ENCODE measurements around the gene AQP12B. TPM values are rescaled to one million over a fixed set of nuclear protein-coding genes. Genes with fewer than 3 reads are reported as not detected.
"Not testable (repeated sequence)": the region's sequence is repeated elsewhere in the genome, so short reads cannot be mapped to it uniquely, and the experiment has no call there.

Gene AQP12B
- total and polyA plus RNA-seq, 2 donors = not detected

GRCh38 chr2:240701736-240702639 is 19.3 kb upstream of the AQP12B start:
- Histone ChIP-seq H3K4me3 (ENCODE audit: low read depth, low read length) (no peak overlapping the region), H3K27ac (ENCODE audit: low read depth) (no peak overlapping the region), H3K4me1 (ENCODE audit: insufficient read depth) (no peaks in the 10 kb centered on the region), H3K36me3 (ENCODE audit: insufficient read depth) (no peaks in the 10 kb centered on the region)
- DNase-seq (ENCODE audit: extremely low spot score) = no peak
- WGBS = 89% methylated on average over 30 of the region's 30 CpGs

- Histone ChIP-seq H3K36me3 (ENCODE audit: insufficient read depth) (no peaks in the 10 kb centered on the region), H3K27ac (ENCODE audit: low read depth) (no peak overlapping the region), H3K4me3 (ENCODE audit: low read depth, low read length) (no peak overlapping the region), H3K4me1 (ENCODE audit: insufficient read depth) (no peaks in the 10 kb centered on the region)
- 91% methylated on average over 67 of the region's 67 CpGs for WGBS
- DNase-seq (ENCODE audit: extremely low spot score) = no peak
Measured at GRCh38 chr2:240701091-240701735, 18.5 kb upstream of the AQP12B start.

- DNase-seq (ENCODE audit: extremely low spot score); H3K36me3 ChIP-seq (ENCODE audit: insufficient read depth); H3K4me1 ChIP-seq (ENCODE audit: insufficient read depth); H3K4me3 ChIP-seq (ENCODE audit: low read depth, low read length); H3K27ac ChIP-seq (ENCODE audit: low read depth): not testable (repeated sequence)
- WGBS = 73% methylated on average over 19 of the region's 21 CpGs
Measured at GRCh38 chr2:240700616-240701015, 17.9 kb upstream of the AQP12B start.

- 28% methylated on average over 8 of the region's 8 CpGs for WGBS
- H3K36me3 ChIP-seq (ENCODE audit: insufficient read depth); H3K4me1 ChIP-seq (ENCODE audit: insufficient read depth); H3K27ac ChIP-seq (ENCODE audit: low read depth); H3K4me3 ChIP-seq (ENCODE audit: low read depth, low read length); DNase-seq (ENCODE audit: extremely low spot score): not testable (repeated sequence)
Measured at GRCh38 chr2:240699835-240700234, 17.1 kb upstream of the AQP12B start.

- not testable (repeated sequence) for H3K4me1 ChIP-seq (ENCODE audit: insufficient read depth); DNase-seq (ENCODE audit: extremely low spot score); H3K27ac ChIP-seq (ENCODE audit: low read depth); H3K4me3 ChIP-seq (ENCODE audit: low read depth, low read length); H3K36me3 ChIP-seq (ENCODE audit: insufficient read depth)
- 77% methylated on average over 6 of the region's 33 CpGs for WGBS
Measured at GRCh38 chr2:240698852-240699561, 16.3 kb upstream of the AQP12B start.

- DNase-seq (ENCODE audit: extremely low spot score); H3K4me3 ChIP-seq (ENCODE audit: low read depth, low read length); H3K4me1 ChIP-seq (ENCODE audit: insufficient read depth); H3K27ac ChIP-seq (ENCODE audit: low read depth); H3K36me3 ChIP-seq (ENCODE audit: insufficient read depth): not testable (repeated sequence)
- WGBS = 68% methylated on average over 5 of the region's 13 CpGs
Measured at GRCh38 chr2:240696469-240696868, 13.8 kb upstream of the AQP12B start.

GRCh38 chr2:240695593-240695992 is 12.9 kb upstream of the AQP12B start:
- H3K27ac ChIP-seq (ENCODE audit: low read depth); H3K36me3 ChIP-seq (ENCODE audit: insufficient read depth); H3K4me3 ChIP-seq (ENCODE audit: low read depth, low read length); H3K4me1 ChIP-seq (ENCODE audit: insufficient read depth); DNase-seq (ENCODE audit: extremely low spot score): not testable (repeated sequence)
- WGBS = no CpG with 5 or more reads among the region's 19 CpGs

GRCh38 chr2:240694304-240694703 is 11.6 kb upstream of the AQP12B start:
- WGBS = no CpG with 5 or more reads among the region's 12 CpGs
- DNase-seq (ENCODE audit: extremely low spot score); H3K4me1 ChIP-seq (ENCODE audit: insufficient read depth); H3K27ac ChIP-seq (ENCODE audit: low read depth); H3K36me3 ChIP-seq (ENCODE audit: insufficient read depth); H3K4me3 ChIP-seq (ENCODE audit: low read depth, low read length): not testable (repeated sequence)

- not testable (repeated sequence) for H3K4me1 ChIP-seq (ENCODE audit: insufficient read depth); DNase-seq (ENCODE audit: extremely low spot score); H3K27ac ChIP-seq (ENCODE audit: low read depth); H3K4me3 ChIP-seq (ENCODE audit: low read depth, low read length); H3K36me3 ChIP-seq (ENCODE audit: insufficient read depth)
- 80% methylated on average over 14 of the region's 34 CpGs for WGBS
Measured at GRCh38 chr2:240692583-240693561, 10.2 kb upstream of the AQP12B start.

- 90% methylated on average over 30 of the region's 37 CpGs for WGBS
- not testable (repeated sequence) for H3K27ac ChIP-seq (ENCODE audit: low read depth); H3K4me3 ChIP-seq (ENCODE audit: low read depth, low read length); H3K4me1 ChIP-seq (ENCODE audit: insufficient read depth); DNase-seq (ENCODE audit: extremely low spot score); H3K36me3 ChIP-seq (ENCODE audit: insufficient read depth)
Measured at GRCh38 chr2:240691631-240692420, 9.1 kb upstream of the AQP12B start, which contains the start of gene AQP12A. Gene AQP12A (plus strand): TSS chr2:240691866. CDS start chr2:240691914, 48 bp downstream.

- H3K4me3 ChIP-seq (ENCODE audit: low read depth, low read length); H3K27ac ChIP-seq (ENCODE audit: low read depth); H3K36me3 ChIP-seq (ENCODE audit: insufficient read depth); DNase-seq (ENCODE audit: extremely low spot score); H3K4me1 ChIP-seq (ENCODE audit: insufficient read depth): not testable (repeated sequence)
- 47% methylated on average over 1 of the region's 2 CpGs for WGBS
Measured at GRCh38 chr2:240691075-240691427, 8.4 kb upstream of the AQP12B start.

GRCh38 chr2:240690421-240691074 is 7.9 kb upstream of the AQP12B start:
- DNase-seq (ENCODE audit: extremely low spot score); H3K4me3 ChIP-seq (ENCODE audit: low read depth, low read length); H3K27ac ChIP-seq (ENCODE audit: low read depth); H3K4me1 ChIP-seq (ENCODE audit: insufficient read depth); H3K36me3 ChIP-seq (ENCODE audit: insufficient read depth): not testable (repeated sequence)
- 73% methylated on average over 6 of the region's 18 CpGs for WGBS

All from urinary bladder (tissue), 4 donors.